ENCODE data around the gene LRRC45. TPM values are rescaled to one million over a fixed set of nuclear protein-coding genes. Genes with fewer than 3 reads are reported as not detected.
"Not testable (repeated sequence)": the region's sequence is repeated elsewhere in the genome, so short reads cannot be mapped to it uniquely, and the experiment has no call there.

LRRC45 gene
- total RNA-seq, 2 donors from 2014 or later: 16.6 to 60.0 TPM

DNA sequence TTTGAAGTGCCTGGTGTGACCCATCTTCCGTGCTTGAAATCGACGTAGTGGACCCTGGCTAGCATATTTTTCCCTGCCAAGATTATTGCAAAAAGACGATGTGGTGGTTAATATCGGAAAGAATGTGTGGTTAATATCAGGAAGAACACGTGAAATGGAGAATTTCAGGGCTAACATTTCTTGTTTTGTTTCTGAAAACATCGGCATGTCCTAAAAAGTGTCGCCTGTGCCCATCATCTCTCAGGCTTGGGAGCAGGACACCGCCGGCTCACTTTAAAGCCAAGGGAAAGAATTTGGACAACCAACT lies 14.7 kb downstream of the LRRC45 start:
- Histone ChIP-seq H3K36me3 (no peaks in the 10 kb centered on the region), H3K9me3 (no peaks in the 10 kb centered on the region), H3K4me3 (peak overlapping the region; percentile 83), H3K27me3 (no peaks in the 10 kb centered on the region), H3K27ac (peak overlapping the region; percentile 95), H3K4me1 (peaks cover 10% of the 10 kb centered on the region), H3K9ac (ENCODE audit: low read depth in 2 of 2, low read length in 2 of 2) (peak overlapping the region in 1 of 2 donors; percentile 28)
- intact Hi-C loops (cut with DNase I): loop anchor here (10.0 kb wide), 1 partner anchor 287 kb away; no protein-coding TSS in a partner anchor
- no peak for DNase-seq
- TF ChIP-seq, protein P1, sequence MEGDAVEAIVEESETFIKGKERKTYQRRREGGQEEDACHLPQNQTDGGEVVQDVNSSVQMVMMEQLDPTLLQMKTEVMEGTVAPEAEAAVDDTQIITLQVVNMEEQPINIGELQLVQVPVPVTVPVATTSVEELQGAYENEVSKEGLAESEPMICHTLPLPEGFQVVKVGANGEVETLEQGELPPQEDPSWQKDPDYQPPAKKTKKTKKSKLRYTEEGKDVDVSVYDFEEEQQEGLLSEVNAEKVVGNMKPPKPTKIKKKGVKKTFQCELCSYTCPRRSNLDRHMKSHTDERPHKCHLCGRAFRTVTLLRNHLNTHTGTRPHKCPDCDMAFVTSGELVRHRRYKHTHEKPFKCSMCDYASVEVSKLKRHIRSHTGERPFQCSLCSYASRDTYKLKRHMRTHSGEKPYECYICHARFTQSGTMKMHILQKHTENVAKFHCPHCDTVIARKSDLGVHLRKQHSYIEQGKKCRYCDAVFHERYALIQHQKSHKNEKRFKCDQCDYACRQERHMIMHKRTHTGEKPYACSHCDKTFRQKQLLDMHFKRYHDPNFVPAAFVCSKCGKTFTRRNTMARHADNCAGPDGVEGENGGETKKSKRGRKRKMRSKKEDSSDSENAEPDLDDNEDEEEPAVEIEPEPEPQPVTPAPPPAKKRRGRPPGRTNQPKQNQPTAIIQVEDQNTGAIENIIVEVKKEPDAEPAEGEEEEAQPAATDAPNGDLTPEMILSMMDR (IDR thresholded peaks at IDR 0.05): no peak

DNA sequence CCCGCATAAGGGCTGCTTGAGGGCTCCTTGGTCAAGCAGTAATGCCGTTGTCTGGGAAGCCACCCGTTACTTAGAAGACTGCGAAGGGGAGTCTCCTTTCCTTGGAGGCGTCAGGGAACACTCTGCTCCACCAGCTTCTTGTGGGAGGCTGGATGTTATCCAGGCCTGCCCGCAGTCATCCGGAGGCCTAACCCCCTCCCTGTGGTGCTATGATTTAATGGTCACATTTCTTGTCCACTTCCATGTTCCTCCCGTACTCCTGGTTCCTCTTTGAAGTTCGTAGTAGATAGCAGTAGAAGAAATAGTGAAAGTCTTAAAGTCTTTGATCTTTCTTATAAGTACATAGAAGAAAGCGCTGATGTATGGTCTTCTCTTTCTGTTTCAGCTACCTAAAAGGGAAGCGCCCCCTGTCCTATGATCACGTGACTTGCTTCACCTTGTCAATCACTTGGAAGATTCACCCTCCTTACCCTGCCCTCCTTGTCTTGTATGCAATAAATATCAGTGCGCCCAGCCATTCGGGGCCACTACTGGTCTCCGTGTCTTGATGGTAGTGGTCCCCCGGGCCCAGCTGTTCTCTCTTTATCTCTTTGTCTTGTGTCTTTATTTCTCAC lies 15.8 kb downstream of the LRRC45 start:
- H3K4me1 ChIP-seq; H3K9me3 ChIP-seq; DNase-seq; H3K4me3 ChIP-seq; H3K9ac ChIP-seq (ENCODE audit: low read depth in 2 of 2, low read length in 2 of 2); H3K27ac ChIP-seq; H3K36me3 ChIP-seq; H3K27me3 ChIP-seq: not testable (repeated sequence)
- intact Hi-C loops (cut with DNase I): loop anchor here (10.0 kb wide), 1 partner anchor 286 kb away; no protein-coding TSS in a partner anchor

DNA sequence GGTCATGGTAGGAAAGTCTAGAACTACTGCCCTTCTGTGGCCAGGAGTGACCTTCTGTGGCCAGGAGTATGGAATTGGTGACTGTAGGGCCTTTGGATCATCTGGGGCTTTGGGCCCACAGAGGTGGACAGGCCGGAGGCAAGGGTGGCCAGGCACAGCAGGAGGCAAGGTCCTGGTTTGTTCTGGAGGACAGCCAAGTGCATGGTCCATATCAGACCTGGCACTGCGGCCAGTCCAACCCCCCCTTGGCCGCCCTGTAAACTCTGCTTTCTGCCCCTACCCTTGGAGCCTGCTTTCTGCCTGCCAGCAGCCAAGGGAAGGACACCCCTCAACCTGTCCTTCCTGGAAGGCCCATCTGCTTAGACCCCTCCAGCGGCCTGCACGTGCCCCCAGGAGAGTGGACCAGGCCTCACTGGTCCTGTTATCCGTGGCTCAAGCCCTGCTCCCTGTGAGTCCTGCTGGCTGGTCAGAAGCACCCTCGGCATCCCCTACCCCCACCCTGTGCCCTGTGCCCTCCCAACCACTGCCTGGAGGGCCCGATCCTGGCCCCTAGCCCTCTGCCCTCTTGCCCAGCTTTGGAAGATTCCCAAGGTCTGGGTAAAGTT lies 16.7 kb downstream of the LRRC45 start:
- intact Hi-C loops (cut with DNase I): loop anchor here (10.0 kb wide), 1 partner anchor 285 kb away; no protein-coding TSS in a partner anchor
- Histone ChIP-seq H3K27ac (no peak overlapping the region), H3K9me3 (no peaks in the 10 kb centered on the region), H3K4me3 (no peak overlapping the region), H3K4me1 (peaks cover 10% of the 10 kb centered on the region), H3K27me3 (no peaks in the 10 kb centered on the region), H3K36me3 (no peaks in the 10 kb centered on the region), H3K9ac (ENCODE audit: low read depth in 2 of 2, low read length in 2 of 2) (no peak overlapping the region)
- TF ChIP-seq, protein P1 (IDR thresholded peaks at IDR 0.05): no peak
- no peak for DNase-seq

DNA sequence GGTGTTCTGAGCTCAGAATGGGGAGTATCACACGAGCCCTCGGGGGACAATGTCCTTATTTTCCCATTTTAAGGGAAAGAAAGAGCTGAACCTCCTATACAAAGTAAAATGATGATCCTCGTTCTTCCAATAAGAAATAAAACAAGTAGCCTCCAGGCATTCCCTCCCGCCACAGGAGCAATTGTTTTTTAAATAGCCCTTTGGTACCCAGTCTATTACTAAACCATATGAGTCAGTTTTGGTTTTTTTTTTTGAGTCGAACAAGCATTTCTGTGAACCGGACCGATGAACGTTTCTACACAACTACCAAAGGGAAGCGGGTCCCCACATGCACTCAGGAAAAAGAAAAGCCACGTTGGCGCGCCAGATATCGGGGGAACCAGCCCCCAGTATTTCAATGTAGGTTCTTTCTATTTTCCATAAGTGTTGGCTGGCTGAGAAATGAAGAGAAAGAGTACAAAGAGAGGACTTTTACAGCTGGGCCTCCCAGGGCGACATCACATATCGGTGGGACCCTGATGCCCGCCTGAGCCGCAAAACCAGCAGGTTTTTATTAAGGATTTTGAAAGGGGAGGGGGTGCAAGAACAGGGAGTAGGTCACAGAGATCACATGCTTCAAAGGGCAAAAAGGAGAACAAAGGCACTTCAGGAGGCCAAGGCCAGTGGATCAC lies 18.2 kb downstream of the LRRC45 start:
- TF ChIP-seq, protein P1 (IDR thresholded peaks at IDR 0.05): no peak
- no peaks in the 10 kb centered on the region for H3K9me3 ChIP-seq
- H3K27me3 ChIP-seq: no peaks in the 10 kb centered on the region
- DNase-seq: no peak
- intact Hi-C loops (cut with DNase I): no loop called here
- H3K4me1 ChIP-seq: peaks cover 9% of the 10 kb centered on the region
- no peak overlapping the region for H3K9ac ChIP-seq (ENCODE audit: low read depth in 2 of 2, low read length in 2 of 2)
- H3K36me3 ChIP-seq: no peaks in the 10 kb centered on the region
- no peak overlapping the region for H3K4me3 ChIP-seq
- no peak overlapping the region for H3K27ac ChIP-seq

DNA sequence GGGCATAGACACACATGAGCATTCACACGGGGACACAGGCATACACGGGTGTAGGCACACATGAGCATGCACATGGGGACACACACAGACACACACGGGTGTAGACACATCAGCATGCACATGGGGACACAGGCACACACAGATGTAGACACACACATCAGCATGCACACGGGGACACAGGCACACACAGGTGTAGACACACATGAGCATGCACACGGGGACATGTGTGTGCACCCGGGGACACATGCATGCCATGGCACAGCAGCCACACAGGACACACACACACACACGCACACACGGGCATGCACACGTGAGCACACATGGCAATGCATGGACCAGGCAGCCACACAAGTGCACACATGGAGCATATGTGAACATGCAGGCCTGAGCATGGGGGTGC lies 19.5 kb downstream of the LRRC45 start:
- intact Hi-C loops (cut with DNase I): no loop called here

More for the DNA sequence above, 19.5 kb downstream of the LRRC45 start:
- TF ChIP-seq, protein P1 (IDR thresholded peaks at IDR 0.05): no peak
- Histone ChIP-seq H3K27ac (no peak overlapping the region), H3K9ac (ENCODE audit: low read depth in 2 of 2, low read length in 2 of 2) (no peak overlapping the region), H3K4me3 (no peak overlapping the region), H3K4me1 (peaks cover 4% of the 10 kb centered on the region), H3K36me3 (no peaks in the 10 kb centered on the region), H3K27me3 (no peaks in the 10 kb centered on the region), H3K9me3 (no peaks in the 10 kb centered on the region)
- DNase-seq: no peak
